ENCODE results near the gene TMEM179. TPM values are rescaled to one million over a fixed set of nuclear protein-coding genes. Genes with fewer than 3 reads are reported as not detected.

Gene TMEM179
- total RNA-seq, 1 experiment from 2014 or later: not detected

DNA sequence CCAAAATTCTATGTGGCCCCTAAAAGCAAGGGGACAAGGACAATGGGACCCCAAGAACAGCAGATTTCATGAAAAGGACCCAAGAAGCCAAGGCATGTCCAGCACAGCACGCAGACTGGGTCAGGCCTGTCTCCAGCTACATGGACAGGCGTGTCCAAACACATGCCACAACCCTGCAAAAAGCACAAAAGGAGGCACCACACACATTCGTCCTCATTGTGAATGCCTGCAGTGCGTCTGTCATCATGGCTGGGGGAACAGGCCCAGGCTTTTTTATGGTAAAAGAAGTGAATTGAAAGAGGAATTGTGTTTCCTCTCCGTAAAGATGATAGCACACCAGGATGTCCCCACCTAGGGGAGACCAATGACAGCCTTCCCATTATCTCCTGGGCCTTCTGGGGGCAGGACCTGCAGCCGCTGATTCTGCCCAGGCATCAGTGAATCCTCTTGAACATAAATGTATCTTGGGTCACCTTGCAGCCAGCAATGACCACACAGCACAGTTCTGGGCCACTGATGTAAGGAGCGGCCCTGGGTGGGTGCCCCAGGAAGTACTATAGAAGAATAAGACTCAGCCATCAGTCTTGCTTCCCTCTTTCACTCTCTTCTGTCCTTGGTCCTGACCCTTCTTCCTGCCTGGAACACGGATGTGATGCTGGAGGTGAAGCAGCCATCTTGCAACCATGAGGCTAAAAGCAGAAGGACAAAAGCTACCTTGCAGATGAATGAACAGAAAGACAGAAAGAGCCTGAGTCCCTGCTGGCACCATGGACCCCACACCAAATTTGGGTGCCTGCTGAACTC, 54.8 kb downstream of the TMEM179 start:
- Mint-ChIP-seq H3K9me3 (ENCODE audit: low read depth, unreplicated experiment) (no peaks in the 10 kb centered on the region), H3K4me3 (ENCODE audit: low read depth, unreplicated experiment) (no peak overlapping the region), H3K27me3 (ENCODE audit: unreplicated experiment) (peaks cover 93% of the 10 kb centered on the region), H3K36me3 (ENCODE audit: insufficient read depth, unreplicated experiment) (no peaks in the 10 kb centered on the region), H3K4me1 (ENCODE audit: low read depth, unreplicated experiment) (no peaks in the 10 kb centered on the region), H3K27ac (ENCODE audit: unreplicated experiment) (no peak overlapping the region)
- no peak for DNase-seq
- TF ChIP-seq, protein P1, sequence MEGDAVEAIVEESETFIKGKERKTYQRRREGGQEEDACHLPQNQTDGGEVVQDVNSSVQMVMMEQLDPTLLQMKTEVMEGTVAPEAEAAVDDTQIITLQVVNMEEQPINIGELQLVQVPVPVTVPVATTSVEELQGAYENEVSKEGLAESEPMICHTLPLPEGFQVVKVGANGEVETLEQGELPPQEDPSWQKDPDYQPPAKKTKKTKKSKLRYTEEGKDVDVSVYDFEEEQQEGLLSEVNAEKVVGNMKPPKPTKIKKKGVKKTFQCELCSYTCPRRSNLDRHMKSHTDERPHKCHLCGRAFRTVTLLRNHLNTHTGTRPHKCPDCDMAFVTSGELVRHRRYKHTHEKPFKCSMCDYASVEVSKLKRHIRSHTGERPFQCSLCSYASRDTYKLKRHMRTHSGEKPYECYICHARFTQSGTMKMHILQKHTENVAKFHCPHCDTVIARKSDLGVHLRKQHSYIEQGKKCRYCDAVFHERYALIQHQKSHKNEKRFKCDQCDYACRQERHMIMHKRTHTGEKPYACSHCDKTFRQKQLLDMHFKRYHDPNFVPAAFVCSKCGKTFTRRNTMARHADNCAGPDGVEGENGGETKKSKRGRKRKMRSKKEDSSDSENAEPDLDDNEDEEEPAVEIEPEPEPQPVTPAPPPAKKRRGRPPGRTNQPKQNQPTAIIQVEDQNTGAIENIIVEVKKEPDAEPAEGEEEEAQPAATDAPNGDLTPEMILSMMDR (IDR thresholded peaks at IDR 0.05; ENCODE audit: unreplicated experiment): no peak
- intact Hi-C loops (cut with micrococcal nuclease; ENCODE audit: unreplicated experiment): no loop called here
- no TSS peak for BruUV-seq (replicated peaks)
- CTCF ChIA-PET: no interaction called here

DNA sequence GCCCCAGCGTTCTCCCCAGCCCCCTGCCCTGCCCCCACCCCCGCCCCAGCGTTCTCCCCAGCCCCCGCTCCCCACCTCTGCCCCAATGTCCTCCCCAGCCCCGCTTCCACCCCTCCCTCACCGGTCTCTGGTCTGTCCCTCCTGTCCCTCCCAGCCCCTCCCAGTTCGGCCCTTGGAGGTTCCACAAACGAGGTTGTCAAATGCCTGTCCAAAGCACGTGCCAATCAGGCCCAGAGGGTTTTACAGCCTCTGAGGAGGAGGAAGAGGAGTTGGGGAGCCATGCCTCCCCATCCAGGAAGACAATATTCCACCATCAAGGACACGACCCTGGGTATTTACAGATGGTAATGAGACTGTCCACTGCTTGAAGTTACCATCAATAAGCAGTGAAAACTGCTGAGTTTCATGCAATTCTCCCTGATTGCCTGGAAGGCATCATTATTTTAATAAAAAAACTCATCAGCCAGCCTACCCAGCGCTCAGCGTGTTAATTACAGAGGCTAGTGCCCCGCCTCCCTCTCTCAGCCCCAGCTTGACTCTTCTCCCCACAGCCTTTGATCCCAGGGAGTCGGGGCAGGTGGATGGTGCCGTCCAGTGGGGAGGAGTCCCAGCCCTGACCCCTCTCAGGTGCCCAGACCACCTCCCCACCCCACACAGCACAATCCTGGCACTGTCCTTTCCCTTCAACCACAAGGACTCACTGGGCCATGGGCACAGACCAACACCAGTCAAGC, 55.6 kb downstream of the TMEM179 start:
- Mint-ChIP-seq H3K4me3 (ENCODE audit: low read depth, unreplicated experiment) (no peak overlapping the region), H3K27me3 (ENCODE audit: unreplicated experiment) (peaks cover 93% of the 10 kb centered on the region), H3K36me3 (ENCODE audit: insufficient read depth, unreplicated experiment) (no peaks in the 10 kb centered on the region), H3K27ac (ENCODE audit: unreplicated experiment) (no peak overlapping the region), H3K4me1 (ENCODE audit: low read depth, unreplicated experiment) (no peaks in the 10 kb centered on the region), H3K9me3 (ENCODE audit: low read depth, unreplicated experiment) (no peaks in the 10 kb centered on the region)
- CTCF ChIA-PET: no interaction called here
- TF ChIP-seq, protein P1 (IDR thresholded peaks at IDR 0.05; ENCODE audit: unreplicated experiment): no peak
- BruUV-seq (replicated peaks): no TSS peak
- intact Hi-C loops (cut with micrococcal nuclease; ENCODE audit: unreplicated experiment): no loop called here
- DNase-seq: no peak

DNA sequence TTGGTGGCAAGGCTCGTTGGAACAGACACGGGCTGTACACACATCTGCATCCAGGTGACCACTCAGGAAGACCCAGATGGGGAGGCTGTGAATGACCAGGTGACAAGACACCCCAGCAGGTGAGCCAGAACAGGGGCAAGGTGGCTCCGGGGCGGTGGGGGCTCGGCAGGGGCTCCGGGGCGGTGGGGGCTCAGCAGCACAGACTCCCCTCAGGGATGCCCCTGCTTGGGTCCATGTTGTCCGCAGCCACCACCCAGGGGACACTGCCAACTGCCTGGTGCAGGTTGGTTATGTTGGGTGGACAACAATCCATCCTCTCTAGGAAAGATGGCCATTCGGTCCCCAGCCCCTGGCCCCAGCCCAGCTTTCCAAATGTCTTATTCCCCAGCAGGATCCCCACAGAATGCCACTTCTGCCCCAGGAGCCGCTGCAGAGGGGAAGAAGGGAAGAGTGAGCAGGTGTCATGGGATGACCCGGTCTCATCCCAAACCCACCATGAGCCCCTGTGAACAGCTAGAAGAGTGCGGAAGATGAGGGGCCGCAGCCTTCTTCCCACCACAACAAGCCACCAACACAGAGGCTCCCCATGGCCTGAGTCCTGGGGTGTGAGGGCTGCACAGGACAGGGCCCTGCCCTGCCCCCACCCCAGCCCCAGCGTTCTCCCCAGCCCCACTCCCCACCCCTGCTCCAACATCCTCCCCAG, 56.4 kb downstream of the TMEM179 start:
- CTCF ChIA-PET: no interaction called here
- Mint-ChIP-seq H3K4me1 (ENCODE audit: low read depth, unreplicated experiment) (no peaks in the 10 kb centered on the region), H3K27ac (ENCODE audit: unreplicated experiment) (no peak overlapping the region), H3K4me3 (ENCODE audit: low read depth, unreplicated experiment) (no peak overlapping the region), H3K9me3 (ENCODE audit: low read depth, unreplicated experiment) (no peaks in the 10 kb centered on the region), H3K27me3 (ENCODE audit: unreplicated experiment) (peaks cover 93% of the 10 kb centered on the region), H3K36me3 (ENCODE audit: insufficient read depth, unreplicated experiment) (no peaks in the 10 kb centered on the region)
- no peak for DNase-seq
- no TSS peak for BruUV-seq (replicated peaks)
- TF ChIP-seq, protein P1 (IDR thresholded peaks at IDR 0.05; ENCODE audit: unreplicated experiment): no peak
- intact Hi-C loops (cut with micrococcal nuclease; ENCODE audit: unreplicated experiment): no loop called here

DNA sequence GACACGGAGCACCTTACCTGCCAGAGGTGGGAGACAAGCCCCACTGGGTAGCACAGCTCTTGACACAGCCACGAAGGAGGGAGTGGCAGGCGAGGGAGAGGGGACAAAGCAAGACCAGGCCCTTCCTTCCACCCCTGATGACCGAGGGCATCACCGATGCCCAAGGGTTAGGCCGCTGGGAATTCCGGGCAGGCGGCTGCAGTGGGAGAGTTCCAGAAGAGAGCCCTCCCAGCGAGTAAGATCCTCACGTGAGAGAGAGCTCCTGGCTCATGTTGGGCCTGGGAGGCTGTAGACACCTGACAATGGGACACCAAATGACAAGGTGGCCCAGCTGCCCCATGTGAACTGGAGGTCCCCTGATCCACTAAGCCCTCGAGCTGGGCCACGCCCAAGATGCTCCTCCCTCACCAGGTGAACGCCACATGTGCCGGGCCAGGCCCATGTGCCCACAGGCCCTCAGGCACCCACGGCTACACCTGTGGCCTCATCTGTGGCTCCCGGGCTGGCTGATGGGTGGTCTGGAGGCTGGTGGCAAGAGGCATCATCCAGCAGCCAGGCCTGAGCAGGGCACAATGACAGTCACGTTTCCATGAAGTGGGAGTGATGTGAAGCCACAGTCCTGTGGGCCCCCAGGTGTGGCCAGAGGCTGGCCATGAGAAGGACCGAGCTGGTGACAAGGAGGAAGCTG, 57.1 kb downstream of the TMEM179 start:
- Mint-ChIP-seq H3K4me1 (ENCODE audit: low read depth, unreplicated experiment) (no peaks in the 10 kb centered on the region), H3K27ac (ENCODE audit: unreplicated experiment) (no peak overlapping the region), H3K9me3 (ENCODE audit: low read depth, unreplicated experiment) (no peaks in the 10 kb centered on the region), H3K4me3 (ENCODE audit: low read depth, unreplicated experiment) (no peak overlapping the region), H3K27me3 (ENCODE audit: unreplicated experiment) (peaks cover 93% of the 10 kb centered on the region), H3K36me3 (ENCODE audit: insufficient read depth, unreplicated experiment) (no peaks in the 10 kb centered on the region)
- CTCF ChIA-PET: no interaction called here
- BruUV-seq (replicated peaks): no TSS peak
- intact Hi-C loops (cut with micrococcal nuclease; ENCODE audit: unreplicated experiment): no loop called here
- no peak for DNase-seq
- TF ChIP-seq, protein P1 (IDR thresholded peaks at IDR 0.05; ENCODE audit: unreplicated experiment): no peak

Measured in Calu3 (cell line).